ENCODE data around the gene CATSPERD. TPM values are rescaled to one million over a fixed set of nuclear protein-coding genes. Genes with fewer than 3 reads are reported as not detected.
"Not testable (repeated sequence)": the region's sequence is repeated elsewhere in the genome, so short reads cannot be mapped to it uniquely, and the experiment has no call there.

The CATSPERD gene
- polyA plus RNA-seq, 1 donor (not counting 4 experiments of a cell fraction or from before 2014, with no cell fraction given): not detected

- H3K36me3 ChIP-seq (ENCODE audit: control insufficient read depth in 2 of 2, extremely low read depth in 1 of 2, insufficient read depth in 2 of 2, low read length in 2 of 2): peaks cover 16 to 44% of the 10 kb centered on the region in 2 experiments
- no peak overlapping the region for H3K9ac ChIP-seq (ENCODE audit: control insufficient read depth, extremely low read depth, insufficient read depth, low read length)
- FAIRE-seq (no peak), DNase-seq (ENCODE audit: low read depth, low spot score) (no peak)
- no peaks in the 10 kb centered on the region for H3K27me3 ChIP-seq (ENCODE audit: control insufficient read depth, extremely low read depth, insufficient read depth, low read length)
- TF ChIP-seq CTCF (optimal IDR thresholded peaks at IDR 0.05 in 1 of 3, IDR thresholded peaks at IDR 0.05 in 1 of 3, conservative IDR thresholded peaks at IDR 0.05 in 1 of 3; ENCODE audit: extremely low read depth in 1 of 3, insufficient read depth in 2 of 3, low read length in 3 of 3): no peak
- TF ChIP-seq EZH2 (IDR thresholded peaks at IDR 0.05; ENCODE audit: low read length): no peak
- H3K79me2 ChIP-seq (ENCODE audit: control insufficient read depth, insufficient read depth, low read length): no peaks in the 10 kb centered on the region
- peaks cover 4% of the 10 kb centered on the region for H4K20me1 ChIP-seq (ENCODE audit: control insufficient read depth, extremely low read depth, insufficient read depth, low read length)
- H3K4me1 ChIP-seq (ENCODE audit: control insufficient read depth, extremely low read depth, insufficient read depth, low read length): no peaks in the 10 kb centered on the region
- no peaks in the 10 kb centered on the region for H3K9me3 ChIP-seq (ENCODE audit: control insufficient read depth, low read depth, low read length)
- H2AFZ ChIP-seq (ENCODE audit: control insufficient read depth, low read length): no peak overlapping the region
- no peaks in the 10 kb centered on the region for H3K9me1 ChIP-seq (ENCODE audit: control insufficient read depth, extremely low read depth, insufficient read depth, low read length)
- dilution Hi-C loops (cut with MboI; ENCODE audit: extremely low pct_ligation_motif_present, low sequenced_read_pairs): no loop called here
- H3K4me3 ChIP-seq (ENCODE audit: control insufficient read depth in 2 of 3, extremely low read depth in 1 of 3, insufficient read depth in 2 of 3, low read depth in 1 of 3, low read length in 3 of 3): no peak overlapping the region
- no peak overlapping the region for H3K27ac ChIP-seq (ENCODE audit: control insufficient read depth, insufficient read depth, low read length)
- H3K4me2 ChIP-seq (ENCODE audit: control insufficient read depth, extremely low read depth, insufficient read depth, low read depth, low read length): no peak overlapping the region
These were observed 19.9 kb upstream of the CATSPERD start for GRCh38 chr19:5700455-5701092.

DNA sequence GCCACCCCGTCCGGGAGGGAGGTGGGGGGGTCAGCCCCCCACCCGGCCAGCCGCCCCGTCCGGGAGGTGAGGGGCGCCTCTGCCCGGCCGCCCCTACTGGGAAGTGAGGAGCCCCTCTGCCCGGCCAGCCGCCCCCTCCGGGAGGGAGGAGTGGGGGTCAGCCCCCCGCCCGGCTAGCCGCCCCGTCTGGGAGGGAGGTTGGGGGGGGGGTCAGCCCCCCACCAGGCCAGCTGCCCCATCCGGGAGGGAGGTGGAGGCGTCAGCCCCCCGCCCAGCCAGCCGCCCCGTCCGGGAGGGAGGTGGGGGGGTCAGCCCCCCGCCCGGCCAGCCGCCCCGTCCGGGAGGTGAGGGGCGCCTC lies 18.4 kb upstream of the CATSPERD start:
- H3K9ac ChIP-seq (ENCODE audit: control insufficient read depth, extremely low read depth, insufficient read depth, low read length); dilution Hi-C loops (cut with MboI; ENCODE audit: extremely low pct_ligation_motif_present, low sequenced_read_pairs); H3K4me1 ChIP-seq (ENCODE audit: control insufficient read depth, extremely low read depth, insufficient read depth, low read length); H4K20me1 ChIP-seq (ENCODE audit: control insufficient read depth, extremely low read depth, insufficient read depth, low read length); H2AFZ ChIP-seq (ENCODE audit: control insufficient read depth, low read length); H3K4me2 ChIP-seq (ENCODE audit: control insufficient read depth, extremely low read depth, insufficient read depth, low read depth, low read length); H3K4me3 ChIP-seq (ENCODE audit: control insufficient read depth in 2 of 3, extremely low read depth in 1 of 3, insufficient read depth in 2 of 3, low read depth in 1 of 3, low read length in 3 of 3); H3K9me1 ChIP-seq (ENCODE audit: control insufficient read depth, extremely low read depth, insufficient read depth, low read length); DNase-seq (ENCODE audit: low read depth, low spot score); H3K27ac ChIP-seq (ENCODE audit: control insufficient read depth, insufficient read depth, low read length); H3K79me2 ChIP-seq (ENCODE audit: control insufficient read depth, insufficient read depth, low read length); FAIRE-seq; H3K9me3 ChIP-seq (ENCODE audit: control insufficient read depth, low read depth, low read length); H3K27me3 ChIP-seq (ENCODE audit: control insufficient read depth, extremely low read depth, insufficient read depth, low read length): not testable (repeated sequence)
- peaks cover 25 to 38% of the 10 kb centered on the region in 2 experiments for H3K36me3 ChIP-seq (ENCODE audit: control insufficient read depth in 2 of 2, extremely low read depth in 1 of 2, insufficient read depth in 2 of 2, low read length in 2 of 2)
